AG04450 (cell line): Measurements from ENCODE around the gene CNOT4. TPM values are rescaled to one million over a fixed set of nuclear protein-coding genes. Genes with fewer than 3 reads are reported as not detected.

Source experiments
- CTCF ChIA-PET: fragments of 300-600, 350-600 bp; formaldehyde crosslinking; extraction: SDS; loops from one replicate; lab custom pipeline; 2022; ENCODE audit warnings: antibody characterized with exemption, inconsistent platforms; lab: Charles Lee
- POLR2A ChIA-PET: fragments of 350-600 bp; formaldehyde crosslinking; extraction: SDS; loops from one replicate; lab custom pipeline; 2021; ENCODE audit warnings: antibody characterized with exemption, inconsistent platforms; lab: Yijun Ruan, JAX
- DNase-seq: peaks from one replicate; pipeline ENCODE4 v3.0.0-alpha.2; 2011; ENCODE audit warnings: low read depth, low spot score
- H3K27ac ChIP-seq: one replicate; pipeline ENCODE4 v1.5.1; 2012; ENCODE audit warnings: low read depth, low read length, control low read depth
- H3K27me3 ChIP-seq: one replicate; pipeline ENCODE4 v1.6.0; 2012; ENCODE audit warnings: low read length; ENCODE audit not compliant: control insufficient read depth, insufficient read depth
- H3K4me3 ChIP-seq: 2 replicates; pipeline ENCODE4 v1.5.1; 2011; ENCODE audit warnings: mild to moderate bottlenecking, low read depth, low read length, control low read depth
- H3K9me3 ChIP-seq: 2 replicates; pipeline ENCODE4 v1.5.1; 2012; ENCODE audit warnings: low read length; ENCODE audit not compliant: control insufficient read depth, insufficient read depth
- CTCF ChIP-seq: IDR thresholded peaks from 2 replicates; pipeline ENCODE4 v1.5.1; 2011; ENCODE audit warnings: low read depth, low read length, control low read depth, inconsistent platforms
- polyA plus RNA-seq: library from polyadenylated mRNA; depleted of rRNA; stranded (reverse); fragments of >200 nt; gene quantifications from 2 replicates; pipeline ENCODE4 v1.2.3, GENCODE V29; 2011

CNOT4 gene
- polyA plus RNA-seq, 1 experiment, result 17.0 TPM

DNA sequence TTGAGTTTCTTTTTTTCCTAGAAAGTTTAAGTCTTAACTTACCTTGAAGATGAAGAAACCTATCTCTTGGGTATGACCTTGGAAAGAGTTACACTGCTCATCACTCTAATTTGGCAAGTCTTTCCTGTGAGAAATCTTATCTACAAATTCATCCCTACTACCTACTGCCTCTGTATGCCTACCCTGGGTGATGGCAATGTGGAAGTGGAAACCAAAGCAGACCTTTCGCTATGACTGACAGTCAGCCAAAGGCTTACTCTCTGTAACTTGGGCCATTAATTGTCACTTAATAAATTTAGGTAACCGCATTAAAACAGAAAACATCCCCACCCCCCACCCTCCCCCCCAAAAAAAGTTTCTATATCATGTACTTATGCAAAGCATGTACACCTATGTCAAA is 103.9 kb downstream of the CNOT4 start:
- H3K9me3 ChIP-seq, result no peaks in the 10 kb centered on the region
- no peak overlapping the region for H3K4me3 ChIP-seq
- TF ChIP-seq CTCF, result no peak
- POLR2A ChIA-PET, result no interaction called here
- H3K27ac ChIP-seq, result no peak overlapping the region
- DNase-seq, result no peak
- no peaks in the 10 kb centered on the region for H3K27me3 ChIP-seq
- CTCF ChIA-PET, result interaction anchor here (1.5 kb wide), 1 partner anchor 9 kb away, joined by 4 read pairs; no protein-coding TSS in a partner anchor

DNA sequence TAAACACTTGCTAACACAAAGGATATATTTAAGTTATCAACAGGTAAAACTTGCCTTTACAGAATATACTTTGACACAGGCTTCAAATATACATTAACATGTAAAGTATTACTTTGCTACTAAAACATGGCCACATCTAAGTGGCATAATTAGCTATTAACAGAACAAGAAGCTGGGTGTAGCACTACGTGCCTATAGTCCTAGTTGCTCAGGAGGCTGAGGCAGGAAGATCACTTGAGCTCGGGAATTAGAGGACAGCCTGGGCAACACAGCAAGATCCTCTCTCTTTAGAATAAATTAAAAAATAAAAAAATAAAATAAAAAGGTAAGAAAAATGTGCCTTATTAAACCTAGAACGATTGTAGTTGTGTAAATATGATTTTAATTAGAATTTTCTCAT is 106.6 kb downstream of the CNOT4 start:
- Histone ChIP-seq H3K27ac (no peak overlapping the region), H3K4me3 (no peak overlapping the region), H3K27me3 (no peaks in the 10 kb centered on the region), H3K9me3 (no peaks in the 10 kb centered on the region)
- ChIA-PET POLR2A (no interaction called here), CTCF (no interaction called here)
- TF ChIP-seq CTCF, result no peak
- no peak for DNase-seq

GRCh38 chr7:135397689-135398088 is 112.2 kb downstream of the CNOT4 start:
- no peak for DNase-seq

DNA sequence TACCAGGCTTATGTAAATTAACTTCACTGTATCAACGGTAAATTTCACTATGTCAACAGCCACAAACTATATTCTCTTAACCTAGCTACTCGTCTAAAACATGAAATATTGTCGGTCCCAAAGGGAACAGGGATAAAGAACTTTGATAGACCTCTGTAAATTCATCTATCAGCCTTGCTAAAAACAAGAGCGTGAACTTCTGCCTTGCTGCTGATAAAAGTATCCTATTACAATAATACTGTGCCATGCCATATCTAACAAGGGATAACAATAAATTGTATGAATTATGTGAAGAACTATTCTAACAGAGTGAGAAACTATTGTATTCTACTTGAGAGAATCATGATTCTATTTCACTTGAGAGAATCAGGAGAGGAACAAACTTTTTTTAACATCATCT is 117.2 kb downstream of the CNOT4 start:
- no peak for TF ChIP-seq CTCF
- H3K27ac ChIP-seq, result no peak overlapping the region
- ChIA-PET POLR2A (no interaction called here), CTCF (no interaction called here)
- no peaks in the 10 kb centered on the region for H3K27me3 ChIP-seq
- no peak for DNase-seq
- no peak overlapping the region for H3K4me3 ChIP-seq
- H3K9me3 ChIP-seq, result no peaks in the 10 kb centered on the region

More at GRCh38 chr7:135397689-135398088, 112.2 kb downstream of the CNOT4 start:
- TF ChIP-seq CTCF, result no peak
- Histone ChIP-seq H3K4me3 (no peak overlapping the region), H3K27ac (no peak overlapping the region), H3K27me3 (no peaks in the 10 kb centered on the region), H3K9me3 (no peaks in the 10 kb centered on the region)
- ChIA-PET POLR2A (no interaction called here), CTCF (no interaction called here)

GRCh38 chr7:135391514-135391913 is 118.4 kb downstream of the CNOT4 start:
- Histone ChIP-seq H3K9me3 (no peaks in the 10 kb centered on the region), H3K27me3 (no peaks in the 10 kb centered on the region), H3K27ac (no peak overlapping the region), H3K4me3 (no peak overlapping the region)
- DNase-seq, result no peak
- ChIA-PET POLR2A (no interaction called here), CTCF (no interaction called here)
- no peak for TF ChIP-seq CTCF
